Ureter (tissue), 1 donor: ENCODE measurements around the gene PYY. TPM values are rescaled to one million over a fixed set of nuclear protein-coding genes. Genes with fewer than 3 reads are reported as not detected.

ENCODE experiments used
- DNase-seq: peaks from one replicate; pipeline ENCODE4 v3.0.0-alpha.2; 2020; ENCODE audit warnings: low spot score
- total RNA-seq: library from RNA; stranded (reverse); gene quantifications from one replicate; pipeline ENCODE4 v1.2.4, GENCODE V29; 2023
- donor health status: DM: yes; HTN: yes; CAD: no.

Gene PYY
- total RNA-seq, 1 donor from 2014 or later = not detected

GRCh38 chr17:43915559-43915958, 38.2 kb downstream of the PYY start:
- DNase-seq = no peak

- no peak for DNase-seq
Observed at GRCh38 chr17:43914451-43914850, 39.3 kb downstream of the PYY start.

- no peak for DNase-seq
Observed at GRCh38 chr17:43913584-43913983, 40.2 kb downstream of the PYY start.

- no peak for DNase-seq
Observed at GRCh38 chr17:43912635-43913304, 41.0 kb downstream of the PYY start.

GRCh38 chr17:43911904-43912303, 41.8 kb downstream of the PYY start:
- no peak for DNase-seq

- DNase-seq = no peak
Observed at GRCh38 chr17:43909537-43910231, 44.1 kb downstream of the PYY start.

- DNase-seq = peak; percentile 72
Observed at GRCh38 chr17:43907998-43908721, 45.6 kb downstream of the PYY start.

GRCh38 chr17:43907425-43907981, 46.2 kb downstream of the PYY start, which contains the start of gene MPP2:
Gene MPP2, minus strand, starts transcription at chr17:43907536. Its CDS starts 3,076 bp downstream, at chr17:43904460.
- DNase-seq = peak; percentile 71

GRCh38 chr17:43906951-43907424, 46.8 kb downstream of the PYY start:
- no peak for DNase-seq

GRCh38 chr17:43905985-43906852, 47.5 kb downstream of the PYY start:
- DNase-seq = peak; percentile 74

- no peak for DNase-seq
Observed at GRCh38 chr17:43905400-43905984, 48.2 kb downstream of the PYY start.

Other genes with a start within 250 kb of the PYY start
- gene SOST, start 195.1 kb downstream of the PYY start, total RNA-seq = not detected
- 91.9 TPM for gene DUSP3, start 175.0 kb downstream of the PYY start, total RNA-seq
- not detected for gene CFAP97D1, start 173.5 kb downstream of the PYY start, total RNA-seq
- gene MPP3, start 120.8 kb downstream of the PYY start, total RNA-seq = 11.8 TPM
- 1.4 TPM for gene CD300LG, start 106.8 kb downstream of the PYY start, total RNA-seq
- 9.8 TPM for gene MPP2, start 46.4 kb downstream of the PYY start, total RNA-seq
- not detected for gene PPY, start 11.5 kb downstream of the PYY start, total RNA-seq
- gene NAGS, start 50.7 kb upstream of the PYY start, total RNA-seq = 2.2 TPM
- 20.3 TPM for gene TMEM101, start 61.0 kb upstream of the PYY start, total RNA-seq
- 62.5 TPM for gene LSM12, start 112.7 kb upstream of the PYY start, total RNA-seq
- gene G6PC3, start 116.8 kb upstream of the PYY start, total RNA-seq = 76.2 TPM
- 36.3 TPM for gene HDAC5, start 169.7 kb upstream of the PYY start, total RNA-seq
- 1.3 TPM for gene HROB, start 188.0 kb upstream of the PYY start, total RNA-seq
- gene ASB16, start 216.8 kb upstream of the PYY start, total RNA-seq = 0.36 TPM
- 41.4 TPM for gene TMUB2, start 233.0 kb upstream of the PYY start, total RNA-seq
- 66.7 TPM for gene ATXN7L3, start 245.9 kb upstream of the PYY start, total RNA-seq